Measurements from ENCODE around the gene CIROP.

CIROP gene

DNA sequence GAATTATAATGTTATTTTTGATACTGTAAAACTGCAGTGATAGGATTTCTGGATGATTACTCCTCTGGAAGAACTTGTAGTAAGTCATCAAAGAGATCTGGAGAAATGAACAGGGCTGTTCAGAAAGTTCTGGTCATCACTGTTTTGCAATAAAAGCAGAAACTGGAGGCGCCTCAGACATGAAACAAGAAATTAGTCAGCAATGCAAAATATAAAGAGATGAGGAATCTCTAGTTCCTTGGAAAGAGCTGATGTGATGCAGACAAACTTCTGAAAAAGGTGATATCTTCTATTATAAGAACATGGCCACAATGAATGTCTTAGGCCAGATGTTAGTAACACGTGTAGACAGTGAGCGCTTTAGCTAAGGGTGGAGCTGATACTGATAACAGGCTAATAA is 19.3 kb downstream of the CIROP start:
- Histone ChIP-seq H3K27ac (ENCODE audit: low read depth, low read length) (no peak overlapping the region), H3F3A (ENCODE audit: insufficient read depth) (0 out of 2 replicates have a peak, but pooled peaks cover 3% of the 10 kb centered on the region), H3K36me3 (ENCODE audit: low read length) (peaks cover 56% of the 10 kb centered on the region), H3K9me2 (replicated peaks; ENCODE audit: insufficient read depth, low read length) (no peaks in the 10 kb centered on the region), H3K27me3 (ENCODE audit: low read length) (no peaks in the 10 kb centered on the region), H3K9me3 (ENCODE audit: insufficient read depth, low read length) (no peaks in the 10 kb centered on the region), H2AFZ (ENCODE audit: low read depth, low read length, severe bottlenecking) (no peak overlapping the region), H3K79me2 (ENCODE audit: insufficient read depth, low read length) (peaks cover 14% of the 10 kb centered on the region; the same call in 1 of the 2 replicates), H3K4me2 (ENCODE audit: low read depth, low read length, poor library complexity, severe bottlenecking) (no peak overlapping the region), H3K9ac (ENCODE audit: low read length) (no peak overlapping the region), H4K20me1 (ENCODE audit: low read depth, low read length) (peaks cover 4% of the 10 kb centered on the region; the same call in 1 of the 2 replicates), H3K4me3 (ENCODE audit: insufficient read depth, low read length, poor library complexity, severe bottlenecking) (no peak overlapping the region)
- TF ChIP-seq, protein P1, sequence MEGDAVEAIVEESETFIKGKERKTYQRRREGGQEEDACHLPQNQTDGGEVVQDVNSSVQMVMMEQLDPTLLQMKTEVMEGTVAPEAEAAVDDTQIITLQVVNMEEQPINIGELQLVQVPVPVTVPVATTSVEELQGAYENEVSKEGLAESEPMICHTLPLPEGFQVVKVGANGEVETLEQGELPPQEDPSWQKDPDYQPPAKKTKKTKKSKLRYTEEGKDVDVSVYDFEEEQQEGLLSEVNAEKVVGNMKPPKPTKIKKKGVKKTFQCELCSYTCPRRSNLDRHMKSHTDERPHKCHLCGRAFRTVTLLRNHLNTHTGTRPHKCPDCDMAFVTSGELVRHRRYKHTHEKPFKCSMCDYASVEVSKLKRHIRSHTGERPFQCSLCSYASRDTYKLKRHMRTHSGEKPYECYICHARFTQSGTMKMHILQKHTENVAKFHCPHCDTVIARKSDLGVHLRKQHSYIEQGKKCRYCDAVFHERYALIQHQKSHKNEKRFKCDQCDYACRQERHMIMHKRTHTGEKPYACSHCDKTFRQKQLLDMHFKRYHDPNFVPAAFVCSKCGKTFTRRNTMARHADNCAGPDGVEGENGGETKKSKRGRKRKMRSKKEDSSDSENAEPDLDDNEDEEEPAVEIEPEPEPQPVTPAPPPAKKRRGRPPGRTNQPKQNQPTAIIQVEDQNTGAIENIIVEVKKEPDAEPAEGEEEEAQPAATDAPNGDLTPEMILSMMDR (IDR thresholded peaks at IDR 0.05; ENCODE audit: insufficient read depth, low read length, poor library complexity, severe bottlenecking): no peak
- TF ChIP-seq EZH2phosphoT487 (conservative IDR thresholded peaks at IDR 0.05; ENCODE audit: low read length): no peak

DNA sequence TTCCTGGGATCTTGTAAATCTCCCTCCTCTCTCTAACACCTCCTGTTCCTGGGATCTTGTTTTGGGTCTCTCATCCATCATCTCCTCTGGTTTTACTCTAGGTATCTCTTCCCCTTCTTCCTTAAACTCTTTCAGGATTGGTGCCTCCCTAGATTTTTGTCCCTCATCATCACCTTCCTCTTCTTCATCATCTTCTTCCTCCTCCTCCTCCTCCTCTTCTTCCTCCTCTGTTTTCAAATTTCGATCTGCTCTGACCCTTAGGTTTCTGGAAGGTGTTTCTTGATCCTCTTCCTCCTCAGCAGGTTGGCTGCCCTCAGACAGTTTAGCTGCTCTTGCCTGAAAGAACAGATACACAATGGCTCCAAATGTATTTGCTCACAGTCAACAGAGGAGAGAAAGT is 24.3 kb downstream of the CIROP start:
- Histone ChIP-seq H3K36me3 (ENCODE audit: low read length) (peaks cover 48% of the 10 kb centered on the region), H4K20me1 (ENCODE audit: low read depth, low read length) (no peaks in the 10 kb centered on the region), H3K9ac (ENCODE audit: low read length) (no peak overlapping the region), H3K79me2 (ENCODE audit: insufficient read depth, low read length) (no peaks in the 10 kb centered on the region), H2AFZ (ENCODE audit: low read depth, low read length, severe bottlenecking) (no peak overlapping the region), H3K4me2 (ENCODE audit: low read depth, low read length, poor library complexity, severe bottlenecking) (no peak overlapping the region), H3K4me3 (ENCODE audit: insufficient read depth, low read length, poor library complexity, severe bottlenecking) (no peak overlapping the region), H3K9me3 (ENCODE audit: insufficient read depth, low read length) (no peaks in the 10 kb centered on the region), H3K27ac (ENCODE audit: low read depth, low read length) (no peak overlapping the region), H3F3A (ENCODE audit: insufficient read depth) (peaks cover 18% of the 10 kb centered on the region), H3K27me3 (ENCODE audit: low read length) (no peaks in the 10 kb centered on the region), H3K9me2 (replicated peaks; ENCODE audit: insufficient read depth, low read length) (no peaks in the 10 kb centered on the region)
- TF ChIP-seq, protein P1 (IDR thresholded peaks at IDR 0.05; ENCODE audit: insufficient read depth, low read length, poor library complexity, severe bottlenecking): no peak
- TF ChIP-seq EZH2phosphoT487 (conservative IDR thresholded peaks at IDR 0.05; ENCODE audit: low read length): no peak

DNA sequence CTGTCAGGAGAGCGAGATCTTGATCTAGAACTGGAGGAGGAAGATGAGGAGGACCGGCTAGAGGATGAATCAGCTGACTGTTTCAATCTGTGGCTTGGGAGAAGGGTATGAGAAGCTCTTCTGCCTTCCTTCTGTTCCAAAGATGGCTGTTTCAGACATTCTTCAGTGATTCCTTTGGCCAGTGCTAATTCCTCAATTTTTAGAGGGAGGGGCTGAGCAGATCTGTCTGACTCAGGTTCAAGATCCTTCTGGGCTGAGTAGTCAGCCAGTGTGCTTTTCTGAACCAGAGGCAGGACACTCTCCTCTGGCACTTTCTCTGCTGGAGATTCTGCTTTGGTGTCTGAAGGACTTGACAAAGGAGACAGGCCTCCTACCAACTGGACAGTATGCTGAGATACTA is 25.1 kb downstream of the CIROP start:
- Histone ChIP-seq H3K9me2 (replicated peaks; ENCODE audit: insufficient read depth, low read length) (no peaks in the 10 kb centered on the region), H4K20me1 (ENCODE audit: low read depth, low read length) (no peaks in the 10 kb centered on the region), H3K36me3 (ENCODE audit: low read length) (peaks cover 48% of the 10 kb centered on the region), H3K27me3 (ENCODE audit: low read length) (no peaks in the 10 kb centered on the region), H3K9ac (ENCODE audit: low read length) (no peak overlapping the region), H3K4me3 (ENCODE audit: insufficient read depth, low read length, poor library complexity, severe bottlenecking) (no peak overlapping the region), H3K27ac (ENCODE audit: low read depth, low read length) (no peak overlapping the region), H3K79me2 (ENCODE audit: insufficient read depth, low read length) (no peaks in the 10 kb centered on the region), H3K9me3 (ENCODE audit: insufficient read depth, low read length) (no peaks in the 10 kb centered on the region), H3K4me2 (ENCODE audit: low read depth, low read length, poor library complexity, severe bottlenecking) (no peak overlapping the region), H3F3A (ENCODE audit: insufficient read depth) (peaks cover 18% of the 10 kb centered on the region), H2AFZ (ENCODE audit: low read depth, low read length, severe bottlenecking) (no peak overlapping the region)
- TF ChIP-seq, protein P1 (IDR thresholded peaks at IDR 0.05; ENCODE audit: insufficient read depth, low read length, poor library complexity, severe bottlenecking): no peak
- TF ChIP-seq EZH2phosphoT487 (conservative IDR thresholded peaks at IDR 0.05; ENCODE audit: low read length): no peak

All from SU-DHL-6 (cell line).